ENCODE data around the gene GSTM4.

GRCh38 chr1:109705411-109705810 lies 49.5 kb downstream of the GSTM4 start:
- no peak for TF ChIP-seq CTCF (IDR thresholded peaks at IDR 0.05; ENCODE audit: insufficient read depth, low read depth, low read length)
- no peak for TF ChIP-seq EZH2 (IDR thresholded peaks at IDR 0.05; ENCODE audit: insufficient read depth, low read length)

Data from astrocyte (in vitro differentiated cells and primary cell).